Hair follicular keratinocyte (primary cell): ENCODE data around the gene MED8. TPM values are rescaled to one million over a fixed set of nuclear protein-coding genes. Genes with fewer than 3 reads are reported as not detected.

Experiments
- total RNA-seq: library from RNA; depleted of rRNA; stranded (reverse); fragments of >200 nt; gene quantifications from 2 replicates; pipeline ENCODE4 v1.2.3, GENCODE V29; 2015

MED8 gene
- total RNA-seq, result 46.2 and 46.3 TPM in 2 replicates

DNA sequence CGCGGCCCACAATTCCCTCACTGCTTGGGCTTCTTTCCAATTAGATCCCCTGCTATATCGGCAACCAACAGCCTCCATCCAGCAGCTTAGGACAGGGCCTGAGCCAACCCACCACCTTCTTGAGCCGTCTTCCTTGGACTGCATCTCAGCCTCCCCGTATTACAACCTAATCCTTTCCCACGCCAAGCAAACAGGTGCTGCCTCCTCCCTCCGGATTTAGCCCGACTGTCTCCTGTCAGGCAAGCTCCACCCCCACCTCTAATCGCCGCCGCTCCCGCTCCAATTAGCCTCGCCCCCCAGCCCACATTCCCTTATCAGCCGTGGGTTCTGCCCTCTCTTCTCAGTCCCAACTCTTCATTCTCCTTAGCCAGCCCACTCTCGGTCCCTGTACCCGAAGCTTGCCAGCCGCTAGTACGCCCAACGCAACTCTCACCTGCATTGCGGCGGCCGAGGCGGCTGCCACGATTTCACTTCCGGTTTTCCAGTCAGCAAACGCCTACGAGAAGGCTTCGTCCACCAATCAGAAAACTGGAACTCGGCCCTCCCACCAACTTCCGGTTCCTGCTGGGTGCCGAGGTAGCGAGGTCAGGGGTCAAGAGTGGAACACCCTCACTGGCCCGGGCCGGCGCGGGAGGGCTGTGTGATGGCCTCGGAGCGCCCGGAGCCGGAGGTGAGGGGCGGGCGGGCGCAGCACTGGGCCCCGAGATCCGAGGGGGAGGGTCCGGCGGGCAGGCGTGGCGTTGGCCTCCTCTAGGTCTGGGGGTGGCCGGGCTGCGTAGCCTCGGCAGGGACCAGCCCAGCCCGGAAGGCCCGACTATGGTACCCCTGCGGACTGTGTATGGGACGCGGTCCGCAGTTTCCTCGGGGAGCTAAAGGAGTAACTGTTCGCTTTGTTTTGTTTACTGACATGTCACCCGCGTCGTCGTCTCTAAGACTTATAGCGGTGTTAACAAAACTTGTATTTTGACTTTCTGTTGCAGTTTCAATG is at the start of gene MED8, which contains the start of gene SZT2:
MED8 (minus strand) TSS at position 475 of the 988 bp plus-strand sequence; CDS start at position 439, 36 bp downstream.
SZT2 (plus strand) TSS at position 574 of the 988 bp plus-strand sequence; CDS start at position 644, 70 bp downstream.

DNA sequence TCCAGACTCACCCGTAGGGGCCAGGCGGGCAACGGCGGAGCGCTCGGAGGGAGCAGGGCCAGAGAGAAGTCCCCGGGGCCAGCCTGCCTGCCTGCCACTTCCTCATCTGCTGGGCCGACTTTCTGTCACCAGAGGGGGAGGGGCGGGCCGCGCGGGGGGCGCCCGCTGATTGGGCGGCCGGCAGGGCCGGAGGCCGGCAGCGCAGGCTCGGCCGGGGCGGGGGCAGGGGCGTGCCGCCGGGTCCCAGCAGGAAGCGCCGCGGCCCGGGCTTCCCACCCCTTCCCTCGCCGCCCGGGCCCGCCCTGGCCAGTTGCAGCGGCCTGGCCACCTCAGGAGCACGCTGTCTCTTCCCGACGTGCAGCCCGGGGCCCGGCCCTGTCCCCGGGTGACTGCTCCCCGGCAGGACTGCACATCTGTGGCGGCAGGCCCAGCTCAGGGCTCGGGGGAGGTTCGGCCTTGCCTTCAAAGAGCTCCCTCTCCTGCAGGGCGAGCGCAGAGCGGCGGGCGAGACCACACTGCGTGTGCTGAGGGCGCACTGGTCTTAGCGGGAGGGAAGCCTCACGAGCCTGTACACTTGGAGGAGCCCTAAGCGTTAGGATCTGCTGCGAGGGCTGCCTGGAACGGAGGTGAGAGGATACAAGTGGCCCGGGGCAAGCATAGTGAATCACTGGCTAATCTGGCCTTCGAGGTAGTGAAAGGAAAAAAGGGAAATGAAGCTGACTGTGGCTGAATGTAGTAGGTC is 21.5 kb downstream of the MED8 start, which contains the start of gene ELOVL1:
ELOVL1 (minus strand) TSS at position 108 of the 742 bp plus-strand sequence. CDS start 2,402 bp downstream, outside the sequence.

DNA sequence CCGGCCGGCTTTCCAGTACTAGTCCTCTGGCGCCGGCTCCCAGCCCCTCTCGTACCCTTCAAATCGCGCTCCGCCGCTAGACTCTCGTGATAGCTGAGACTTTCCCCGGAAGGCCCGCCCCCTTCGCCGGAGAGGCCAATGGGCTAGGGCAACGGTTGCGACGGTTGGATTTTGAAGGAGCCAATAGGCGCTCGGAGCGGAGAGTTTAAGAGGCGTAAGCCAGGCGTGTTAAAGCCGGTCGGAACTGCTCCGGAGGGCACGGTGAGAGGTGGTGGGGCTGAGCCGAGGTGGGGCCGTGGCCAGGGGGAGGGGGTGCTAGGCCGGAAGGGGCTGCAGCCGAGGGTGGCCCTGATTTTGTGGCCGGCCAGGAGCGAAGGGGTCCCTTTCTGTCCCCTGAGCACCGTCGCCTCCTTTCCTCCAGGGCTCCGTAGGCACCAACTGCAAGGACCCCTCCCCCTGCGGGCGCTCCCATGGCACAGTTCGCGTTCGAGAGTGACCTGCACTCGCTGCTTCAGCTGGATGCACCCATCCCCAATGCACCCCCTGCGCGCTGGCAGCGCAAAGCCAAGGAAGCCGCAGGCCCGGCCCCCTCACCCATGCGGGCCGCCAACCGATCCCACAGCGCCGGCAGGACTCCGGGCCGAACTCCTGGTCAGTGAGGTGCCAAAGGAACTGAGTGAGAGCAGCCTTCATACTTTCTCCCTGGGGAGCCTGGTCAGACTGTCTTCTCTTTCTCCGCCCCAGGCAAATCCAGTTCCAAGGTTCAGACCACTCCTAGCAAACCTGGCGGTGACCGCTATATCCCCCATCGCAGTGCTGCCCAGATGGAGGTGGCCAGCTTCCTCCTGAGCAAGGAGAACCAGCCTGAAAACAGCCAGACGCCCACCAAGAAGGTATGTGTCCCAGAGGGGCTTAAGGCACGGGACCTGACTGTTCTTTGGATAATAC is 30.6 kb downstream of the MED8 start, which contains the start of gene CDC20:
CDC20 (plus strand) TSS at position 236 of the 948 bp plus-strand sequence; CDS start at position 471, 235 bp downstream.

DNA sequence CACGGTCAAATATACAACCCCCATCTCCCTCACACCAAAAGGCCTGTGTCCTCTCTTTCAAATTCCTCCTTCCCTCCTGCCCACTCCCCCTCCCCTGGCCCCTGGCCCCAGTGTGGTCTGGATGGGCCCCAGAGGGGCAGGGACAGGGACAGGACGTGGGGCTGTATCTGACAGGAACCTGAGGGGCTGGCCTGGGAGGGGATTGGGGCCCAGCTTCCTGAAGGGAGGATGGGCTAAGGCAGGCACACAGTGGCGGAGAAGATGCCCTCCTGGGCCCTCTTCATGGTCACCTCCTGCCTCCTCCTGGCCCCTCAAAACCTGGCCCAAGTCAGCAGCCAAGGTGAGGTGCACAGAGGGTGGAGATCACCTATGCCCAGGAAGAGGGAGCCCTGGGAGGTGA is 52.0 kb downstream of the MED8 start, which contains the start of gene MPL:
MPL (plus strand) TSS at position 231 of the 400 bp plus-strand sequence; CDS start at position 262, 31 bp downstream.

Other genes starting within 250 kb of the MED8 start
- gene EBNA1BP2, start 217.5 kb downstream of the MED8 start, total RNA-seq, result 121 and 224 TPM in 2 replicates
- gene CFAP57, start 217.5 kb downstream of the MED8 start, total RNA-seq, result 0.34 and 0.86 TPM in 2 replicates
- 3.0 and 4.3 TPM in 2 replicates for gene TMEM125, start 119.8 kb downstream of the MED8 start, total RNA-seq
- gene C1orf210, start 104.2 kb downstream of the MED8 start, total RNA-seq, result 2.8 and 5.7 TPM in 2 replicates
- not detected in 2 replicates for gene TIE1, start 88.8 kb downstream of the MED8 start, total RNA-seq
- 0.08 and 0.34 TPM in 2 replicates for gene MPL, start 52.0 kb downstream of the MED8 start, total RNA-seq
- gene CDC20, start 30.8 kb downstream of the MED8 start, total RNA-seq, result 63.1 and 277 TPM in 2 replicates
- 126 and 140 TPM in 2 replicates for gene ELOVL1, start 21.8 kb downstream of the MED8 start, total RNA-seq
- gene SZT2, start 99 bp upstream of the MED8 start, total RNA-seq, result 9.8 and 9.9 TPM in 2 replicates
- gene HYI, start 64.1 kb upstream of the MED8 start, total RNA-seq, result 87.8 and 97.3 TPM in 2 replicates
- gene PTPRF, start 141.1 kb upstream of the MED8 start, total RNA-seq, result 152 and 204 TPM in 2 replicates